ENCODE data around the gene SLC9A1. TPM values are rescaled to one million over a fixed set of nuclear protein-coding genes. Genes with fewer than 3 reads are reported as not detected.
"Not testable (repeated sequence)": the region's sequence is repeated elsewhere in the genome, so short reads cannot be mapped to it uniquely, and the experiment has no call there.

SLC9A1 gene
- total RNA-seq, result 10 to 100 TPM in 2 of 3 donors, 1 to 10 TPM in 1; 6.1 to 14.2 (median 13.8) TPM

DNA sequence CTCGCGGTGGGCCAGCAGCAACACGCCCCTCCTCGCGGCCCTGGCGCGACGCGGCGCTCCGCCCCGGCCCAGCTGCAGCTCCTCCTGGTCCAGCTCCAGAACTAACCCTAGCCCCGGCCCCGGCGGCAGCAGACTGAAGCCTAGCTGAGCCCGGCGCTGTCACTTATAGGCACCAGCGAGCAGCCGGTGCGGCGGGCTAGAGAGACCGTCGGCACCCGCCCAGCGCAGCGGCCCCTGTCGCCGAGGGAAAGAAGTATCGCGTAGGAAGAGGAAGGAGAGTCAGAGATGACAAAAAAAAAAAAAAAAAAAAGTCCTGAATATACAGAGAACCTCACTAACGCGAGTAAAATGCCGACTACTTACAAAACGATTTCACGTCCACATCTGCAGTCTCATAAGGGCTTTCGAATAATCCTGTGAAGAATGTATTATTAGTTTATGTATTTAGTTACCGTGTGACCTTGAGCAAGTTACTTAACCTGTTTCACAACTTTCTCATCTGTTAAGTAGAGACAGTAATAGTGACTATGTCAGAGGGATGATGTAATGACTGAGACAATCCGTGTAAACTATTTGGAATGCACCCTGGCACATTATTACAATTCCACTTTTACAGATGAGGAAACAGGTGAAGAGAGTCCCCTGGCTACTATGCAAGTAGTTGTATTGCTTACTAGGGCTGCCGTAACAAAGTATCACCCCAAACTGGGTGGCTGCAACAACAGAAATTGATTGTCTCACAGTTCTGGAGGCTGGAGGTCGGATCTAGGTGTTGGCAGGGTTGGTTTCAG is at the start of gene SLC9A1:
Gene SLC9A1 (minus strand): TSS at position 135 of the 791 bp plus-strand sequence. CDS start 791 bp downstream, outside the sequence.
- Histone ChIP-seq H3K4me3 (peak within 1 kb of the TSS; percentile 80 to 92 (median 81)), H3K36me3 (no peaks in the 10 kb centered on the region), H3K9me3 (no peaks in the 10 kb centered on the region), H3K4me1 (peaks cover 2 to 25% of the 10 kb centered on the region in 2 donors), H3K27me3 (no peaks in the 10 kb centered on the region), H3K27ac (peak within 1 kb of the TSS; percentile 97 to 98)
- intact Hi-C loops (cut with DNase I; ENCODE audit: low total_unique reads), result loop anchor here (5.0 kb wide), 2 partner anchors 38 to 283 kb away; no protein-coding TSS in a partner anchor
- DNase-seq (ENCODE audit: low spot score in 2 of 2), result peak; percentile 96 to 97
- TF ChIP-seq, protein P1, sequence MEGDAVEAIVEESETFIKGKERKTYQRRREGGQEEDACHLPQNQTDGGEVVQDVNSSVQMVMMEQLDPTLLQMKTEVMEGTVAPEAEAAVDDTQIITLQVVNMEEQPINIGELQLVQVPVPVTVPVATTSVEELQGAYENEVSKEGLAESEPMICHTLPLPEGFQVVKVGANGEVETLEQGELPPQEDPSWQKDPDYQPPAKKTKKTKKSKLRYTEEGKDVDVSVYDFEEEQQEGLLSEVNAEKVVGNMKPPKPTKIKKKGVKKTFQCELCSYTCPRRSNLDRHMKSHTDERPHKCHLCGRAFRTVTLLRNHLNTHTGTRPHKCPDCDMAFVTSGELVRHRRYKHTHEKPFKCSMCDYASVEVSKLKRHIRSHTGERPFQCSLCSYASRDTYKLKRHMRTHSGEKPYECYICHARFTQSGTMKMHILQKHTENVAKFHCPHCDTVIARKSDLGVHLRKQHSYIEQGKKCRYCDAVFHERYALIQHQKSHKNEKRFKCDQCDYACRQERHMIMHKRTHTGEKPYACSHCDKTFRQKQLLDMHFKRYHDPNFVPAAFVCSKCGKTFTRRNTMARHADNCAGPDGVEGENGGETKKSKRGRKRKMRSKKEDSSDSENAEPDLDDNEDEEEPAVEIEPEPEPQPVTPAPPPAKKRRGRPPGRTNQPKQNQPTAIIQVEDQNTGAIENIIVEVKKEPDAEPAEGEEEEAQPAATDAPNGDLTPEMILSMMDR (IDR thresholded peaks at IDR 0.05), result peak; percentile 67 to 87 (median 75)
- TF ChIP-seq POLR2AphosphoS5 (IDR thresholded peaks at IDR 0.05) (peak; percentile 98 to 99 (median 98)), POLR2A (IDR thresholded peaks at IDR 0.05) (peak; percentile 87)

DNA sequence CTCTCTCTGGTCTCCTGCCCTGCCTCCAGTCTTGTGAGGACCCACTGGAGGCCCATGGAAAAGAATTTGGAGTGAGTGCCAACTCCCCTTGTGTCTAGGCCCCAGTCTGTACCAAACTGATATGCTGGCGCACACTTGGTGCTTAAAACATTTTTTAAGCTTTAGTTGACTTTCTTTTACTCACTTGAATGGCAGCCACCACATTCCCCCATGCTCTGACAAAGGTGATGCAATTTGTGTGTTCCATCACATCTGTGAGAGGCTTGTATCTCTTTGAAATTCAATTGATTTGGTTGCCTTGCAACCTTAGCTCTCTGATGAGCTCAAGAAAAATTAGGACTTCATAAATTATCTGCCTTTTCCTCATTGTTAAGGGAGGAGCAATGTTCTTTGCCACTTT is 49.0 kb upstream of the SLC9A1 start:
- intact Hi-C loops (cut with DNase I; ENCODE audit: low total_unique reads), result no loop called here
- Histone ChIP-seq H3K27ac (no peak overlapping the region), H3K27me3 (no peaks in the 10 kb centered on the region), H3K36me3 (no peaks in the 10 kb centered on the region), H3K4me1 (no peaks in the 10 kb centered on the region), H3K9me3 (no peaks in the 10 kb centered on the region), H3K4me3 (no peak overlapping the region)
- DNase-seq (ENCODE audit: low spot score in 2 of 2), result no peak
- no peak for TF ChIP-seq POLR2A (IDR thresholded peaks at IDR 0.05)
- no peak for TF ChIP-seq POLR2AphosphoS5 (IDR thresholded peaks at IDR 0.05)
- TF ChIP-seq, protein P1 (IDR thresholded peaks at IDR 0.05), result no peak

DNA sequence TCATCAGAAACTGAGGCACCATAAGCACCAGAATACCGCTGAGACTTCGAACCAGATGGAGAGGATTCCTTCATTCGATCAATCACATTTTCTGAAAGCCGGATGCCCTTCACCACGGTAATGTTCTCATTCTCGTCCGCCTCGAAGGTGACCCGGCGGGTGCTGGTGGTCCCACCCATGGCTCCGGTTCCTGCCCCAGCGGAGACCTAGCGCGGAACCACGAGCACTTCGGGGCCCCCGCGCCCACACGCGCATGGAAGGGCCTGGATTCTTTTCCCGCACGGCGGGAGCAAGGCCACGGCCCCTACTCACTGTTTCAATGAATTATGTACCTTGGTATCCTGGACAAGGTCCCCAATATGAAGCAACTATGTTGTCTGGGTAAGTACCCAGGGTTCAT is 46.4 kb upstream of the SLC9A1 start:
- Histone ChIP-seq H3K36me3 (no peaks in the 10 kb centered on the region), H3K27ac (no peak overlapping the region), H3K4me3 (no peak overlapping the region), H3K9me3 (no peaks in the 10 kb centered on the region), H3K27me3 (no peaks in the 10 kb centered on the region), H3K4me1 (no peaks in the 10 kb centered on the region)
- TF ChIP-seq, protein P1 (IDR thresholded peaks at IDR 0.05), result no peak
- no peak for TF ChIP-seq POLR2A (IDR thresholded peaks at IDR 0.05)
- DNase-seq (ENCODE audit: low spot score in 2 of 2), result no peak
- intact Hi-C loops (cut with DNase I; ENCODE audit: low total_unique reads), result no loop called here

DNA sequence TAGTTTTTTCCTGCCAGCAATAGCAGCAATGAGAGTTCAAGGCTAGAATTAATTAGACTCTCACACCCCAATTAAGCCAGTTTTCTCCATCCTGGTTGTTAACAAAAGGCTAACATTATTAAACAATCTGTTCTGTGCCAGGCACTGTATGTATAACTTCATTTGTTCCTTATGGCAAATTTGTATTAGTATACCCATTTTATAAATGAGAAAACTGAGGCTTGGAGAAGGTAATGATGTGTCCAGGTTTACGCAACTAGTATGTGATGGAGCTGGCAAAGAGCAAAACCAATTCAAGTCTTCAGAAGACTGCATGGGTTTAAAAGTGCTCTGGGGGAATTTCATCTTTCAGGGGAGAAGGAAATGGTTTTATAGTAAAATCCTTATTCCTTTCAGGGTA is 38.3 kb upstream of the SLC9A1 start:
- Histone ChIP-seq H3K4me3 (no peak overlapping the region), H3K27me3 (no peaks in the 10 kb centered on the region), H3K9me3 (no peaks in the 10 kb centered on the region), H3K36me3 (no peaks in the 10 kb centered on the region), H3K27ac (no peak overlapping the region), H3K4me1 (no peaks in the 10 kb centered on the region)
- TF ChIP-seq, protein P1 (IDR thresholded peaks at IDR 0.05), result no peak
- TF ChIP-seq POLR2AphosphoS5 (IDR thresholded peaks at IDR 0.05) (no peak), POLR2A (IDR thresholded peaks at IDR 0.05) (no peak)
- DNase-seq (ENCODE audit: low spot score in 2 of 2), result no peak
- intact Hi-C loops (cut with DNase I; ENCODE audit: low total_unique reads), result no loop called here

DNA sequence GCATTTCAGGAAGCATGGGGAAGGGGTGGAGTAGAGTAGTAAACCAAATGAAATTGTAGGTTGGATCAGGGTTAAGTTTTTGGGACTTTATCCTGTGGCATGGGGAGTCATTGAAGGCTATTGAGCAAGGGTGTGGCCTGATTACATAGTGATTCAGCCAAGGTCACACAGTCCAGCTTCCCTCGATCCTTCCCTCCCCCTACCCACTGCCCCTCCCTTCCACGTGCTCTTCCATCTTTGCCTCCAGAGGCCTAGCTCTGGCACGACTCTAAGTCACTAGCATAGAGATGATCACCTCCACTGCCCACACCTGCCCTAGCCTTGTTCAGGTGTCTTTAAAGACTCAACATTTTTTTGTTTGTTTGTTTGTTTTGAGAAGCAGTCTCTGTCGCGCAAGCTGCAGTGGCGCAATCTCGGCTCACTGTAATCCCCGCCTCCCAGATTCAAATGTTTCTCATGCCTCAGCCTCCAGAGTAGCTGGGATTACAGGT is 37.2 kb upstream of the SLC9A1 start:
- Histone ChIP-seq H3K9me3 (no peaks in the 10 kb centered on the region), H3K27me3 (no peaks in the 10 kb centered on the region), H3K4me3 (no peak overlapping the region), H3K27ac (no peak overlapping the region), H3K36me3 (no peaks in the 10 kb centered on the region), H3K4me1 (no peaks in the 10 kb centered on the region)
- TF ChIP-seq, protein P1 (IDR thresholded peaks at IDR 0.05), result no peak
- TF ChIP-seq POLR2AphosphoS5 (IDR thresholded peaks at IDR 0.05) (no peak), POLR2A (IDR thresholded peaks at IDR 0.05) (no peak)
- intact Hi-C loops (cut with DNase I; ENCODE audit: low total_unique reads), result no loop called here
- no peak for DNase-seq (ENCODE audit: low spot score in 2 of 2)

DNA sequence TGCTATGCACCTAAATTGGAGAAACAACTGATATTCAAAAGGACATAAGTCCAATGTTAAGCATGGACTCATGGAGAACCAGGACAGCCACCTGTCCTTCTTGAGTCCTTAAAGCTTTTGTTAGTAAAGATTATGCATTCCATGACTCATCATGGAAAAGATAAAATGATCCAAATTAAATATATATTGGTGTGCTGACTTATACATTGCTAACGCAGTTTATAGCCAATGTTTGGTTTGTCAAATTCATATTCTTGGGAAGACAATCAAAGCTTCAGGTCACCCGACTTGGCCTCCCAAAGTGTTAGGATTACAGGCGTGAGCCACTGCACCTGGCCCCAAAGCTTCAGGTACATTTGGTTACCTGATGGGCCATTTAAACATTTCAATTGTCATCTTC is 29.7 kb upstream of the SLC9A1 start:
- H3K36me3 ChIP-seq; H3K4me1 ChIP-seq; H3K27ac ChIP-seq; H3K27me3 ChIP-seq; intact Hi-C loops (cut with DNase I; ENCODE audit: low total_unique reads); H3K4me3 ChIP-seq; DNase-seq (ENCODE audit: low spot score in 2 of 2): not testable (repeated sequence)
- peaks cover 8 to 11% of the 10 kb centered on the region in 2 donors for H3K9me3 ChIP-seq

Data from breast epithelium (tissue), 4 donors.